HG03159 (cell line): ENCODE data around the gene TRIO.

Source experiments
- ATAC-seq: cut with Tn5 transposase; IDR thresholded peaks from one replicate; pipeline ENCODE4 v1.9.1; 2021; ENCODE audit warnings: mild to moderate bottlenecking, moderate library complexity; ENCODE audit not compliant: unreplicated experiment

Gene TRIO

DNA sequence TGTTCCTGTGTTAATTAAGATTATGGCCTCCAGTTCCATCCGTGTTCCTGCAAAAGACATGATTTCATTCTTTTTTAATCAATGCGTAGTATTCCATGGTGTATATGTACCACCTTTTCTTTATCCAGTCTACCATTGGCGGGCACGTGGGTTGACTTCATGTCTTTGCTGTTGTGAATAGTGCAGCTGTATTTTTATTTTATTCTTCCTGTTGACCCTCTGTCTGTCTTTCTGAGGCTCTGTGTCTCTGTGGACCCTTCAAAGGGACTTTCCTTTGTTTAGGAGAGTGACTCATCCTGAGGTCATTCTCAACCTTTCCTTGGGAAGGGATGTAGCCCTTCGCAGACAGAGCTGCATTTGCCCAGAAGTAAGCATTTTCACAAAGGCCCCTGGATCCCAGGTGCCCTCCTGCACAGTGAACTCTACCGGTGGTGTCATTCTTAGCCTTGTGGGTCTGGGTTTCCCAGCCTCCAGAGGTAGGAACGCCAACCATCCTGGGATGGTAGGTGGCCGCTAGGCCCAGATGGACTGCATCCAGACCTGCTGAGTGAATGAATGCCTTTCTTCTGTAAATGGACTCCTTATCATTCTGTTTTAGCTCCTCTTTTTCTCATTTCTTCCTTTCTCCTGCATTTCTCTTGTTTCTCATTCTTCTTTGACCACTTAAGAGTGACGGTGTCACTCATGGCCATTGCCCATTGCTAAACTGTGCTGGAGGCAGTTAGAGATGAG is 22.4 kb downstream of the TRIO start:
- ATAC-seq: no peak

- no peak for ATAC-seq
These were observed 23.3 kb downstream of the TRIO start for GRCh38 chr5:14166437-14166836.

GRCh38 chr5:14167211-14167845 is 24.2 kb downstream of the TRIO start:
- ATAC-seq: no peak

- ATAC-seq: peak; percentile 40
These were observed 25.1 kb downstream of the TRIO start for GRCh38 chr5:14168144-14168792.

- ATAC-seq: no peak
These were observed 25.7 kb downstream of the TRIO start for GRCh38 chr5:14168793-14169262.

DNA sequence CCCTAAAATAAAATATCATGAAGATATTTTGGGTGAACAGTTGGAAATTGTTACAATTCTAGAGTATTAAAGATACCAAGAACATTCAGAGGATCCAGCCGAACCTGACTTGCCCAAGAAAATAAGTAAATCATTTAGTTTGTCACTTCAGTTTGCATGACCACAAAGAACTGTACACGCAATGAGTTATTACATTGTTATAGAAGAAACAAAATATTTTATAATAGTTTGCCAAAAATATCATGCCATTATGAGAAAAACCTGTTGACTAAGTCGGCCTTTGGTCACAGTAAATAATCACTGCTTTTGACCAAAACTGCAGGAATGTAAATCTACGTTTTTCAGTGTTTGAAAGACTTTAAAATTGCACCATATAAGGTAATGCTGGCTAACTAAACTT is 27.9 kb downstream of the TRIO start:
- ATAC-seq: no peak

- peak; percentile 12 for ATAC-seq
These were observed 28.5 kb downstream of the TRIO start for GRCh38 chr5:14171621-14172020.

- peak; percentile 60 for ATAC-seq
These were observed 29.1 kb downstream of the TRIO start for GRCh38 chr5:14172149-14172795.

DNA sequence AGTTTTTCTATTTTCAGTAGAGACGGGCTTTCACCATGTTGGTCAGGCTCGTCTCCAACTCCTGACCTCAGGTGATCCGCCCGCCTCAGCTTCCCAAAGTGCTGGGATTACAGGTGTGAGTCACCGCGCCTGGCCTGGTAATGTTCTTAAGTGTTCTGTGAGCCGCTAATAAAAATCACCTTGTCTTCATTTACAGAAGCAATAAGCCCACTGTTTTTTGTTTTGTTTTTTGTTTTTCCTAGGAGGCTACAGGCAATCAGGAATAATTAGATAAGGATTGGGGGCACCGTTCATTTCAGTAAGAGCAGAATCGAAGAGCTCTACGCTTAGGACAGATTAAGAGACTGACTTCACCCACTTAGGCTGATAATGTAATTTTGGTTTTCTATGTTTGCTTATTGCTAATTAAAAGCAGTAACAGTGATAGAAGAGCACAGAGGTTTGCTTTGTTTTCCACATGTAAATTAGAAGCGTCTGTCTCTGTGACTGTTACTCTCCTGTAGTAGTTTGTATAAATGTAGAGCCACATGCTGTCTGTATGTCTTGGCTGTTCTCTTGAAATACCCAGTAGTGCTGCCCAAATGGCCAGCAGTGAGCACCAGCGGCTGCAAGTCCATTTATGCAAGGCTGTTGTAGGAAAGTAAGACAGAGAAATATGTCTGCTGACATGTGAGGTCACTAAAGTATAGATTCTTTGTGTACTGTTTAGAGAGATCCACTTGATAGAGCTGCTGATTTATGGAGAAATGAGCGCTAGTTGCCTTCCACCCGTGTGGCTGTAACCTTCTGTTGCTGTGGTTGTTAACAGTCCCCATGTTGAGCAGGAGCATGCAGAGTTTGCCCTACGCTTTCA is 30.5 kb downstream of the TRIO start:
- ATAC-seq: no peak

GRCh38 chr5:14174230-14174636 is 31.1 kb downstream of the TRIO start:
- no peak for ATAC-seq

GRCh38 chr5:14175381-14175780 is 32.2 kb downstream of the TRIO start:
- ATAC-seq: no peak

DNA sequence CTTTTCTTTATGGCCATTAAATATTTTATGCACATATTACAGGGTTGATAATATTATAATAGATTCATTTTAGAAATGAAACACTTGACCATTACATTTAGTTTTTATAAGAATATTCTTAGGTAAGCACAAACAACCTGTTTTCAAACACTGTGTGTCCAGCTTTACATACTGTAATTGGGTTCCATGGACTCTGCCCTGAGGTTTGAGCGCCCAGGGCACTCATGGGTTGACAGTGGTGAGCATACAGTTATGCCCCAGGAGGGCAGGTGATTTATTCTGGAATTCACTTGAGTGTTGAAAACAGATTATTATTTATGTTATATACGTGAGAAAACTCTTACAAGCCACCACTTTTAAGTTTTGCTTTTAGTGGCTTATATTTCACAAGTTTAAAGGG is 33.7 kb downstream of the TRIO start:
- ATAC-seq: no peak

GRCh38 chr5:14177634-14178033 is 34.5 kb downstream of the TRIO start:
- ATAC-seq: no peak

DNA sequence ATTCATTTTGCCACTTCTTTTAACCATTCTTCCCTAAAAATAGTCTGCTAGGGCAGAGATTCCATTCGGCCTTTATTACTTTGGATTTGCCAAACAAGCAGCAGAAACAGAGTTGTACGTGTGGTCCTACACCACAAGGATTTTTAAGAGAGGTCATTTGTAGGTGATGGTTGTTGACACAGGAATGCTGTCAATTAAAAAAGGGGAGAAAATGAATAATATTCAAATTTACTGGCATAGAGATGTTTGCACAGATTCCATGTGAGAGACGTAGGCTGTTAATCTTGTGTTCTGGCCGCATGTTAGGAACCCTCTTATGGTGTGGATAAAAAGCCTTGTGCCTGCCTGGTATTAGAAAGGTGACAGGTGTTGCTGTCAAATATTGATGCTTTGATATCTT is 34.9 kb downstream of the TRIO start:
- ATAC-seq: no peak

- no peak for ATAC-seq
These were observed 35.6 kb downstream of the TRIO start for GRCh38 chr5:14178671-14179211.

- no peak for ATAC-seq
These were observed 36.3 kb downstream of the TRIO start for GRCh38 chr5:14179446-14179845.

- ATAC-seq: no peak
These were observed 37.3 kb downstream of the TRIO start for GRCh38 chr5:14180437-14180836.

DNA sequence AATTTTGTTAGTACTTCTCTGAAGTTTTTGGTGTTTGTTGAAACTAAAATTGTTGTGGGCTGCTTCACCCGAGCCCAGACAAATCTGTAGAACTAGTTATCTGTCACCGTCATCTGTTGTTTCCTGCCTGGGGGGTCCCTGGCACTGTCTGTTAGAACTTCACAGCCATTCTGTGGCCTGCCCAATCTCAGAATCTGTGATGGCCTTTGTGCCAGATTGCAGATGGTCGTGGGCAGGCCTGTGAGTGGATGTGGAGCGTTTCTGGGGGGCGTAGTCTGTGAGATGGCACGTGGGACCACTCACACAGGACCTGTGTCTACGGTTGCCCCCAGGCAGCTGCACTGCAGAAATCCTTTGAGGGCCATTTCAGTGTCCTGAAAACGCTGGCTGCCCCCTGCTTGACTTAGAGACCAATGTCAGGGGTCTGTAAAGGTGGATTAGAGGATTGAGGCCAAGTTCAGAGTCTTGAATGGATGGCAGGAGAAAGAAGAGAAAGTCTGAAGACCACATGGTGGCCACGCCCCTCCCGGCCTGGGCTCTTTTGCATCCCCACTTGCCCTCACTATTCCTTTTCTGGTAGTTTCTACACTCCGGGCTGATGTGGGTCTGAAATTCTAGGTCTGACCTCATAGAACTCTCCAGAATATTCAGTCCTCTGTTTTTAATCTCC is 38.3 kb downstream of the TRIO start:
- ATAC-seq: no peak

DNA sequence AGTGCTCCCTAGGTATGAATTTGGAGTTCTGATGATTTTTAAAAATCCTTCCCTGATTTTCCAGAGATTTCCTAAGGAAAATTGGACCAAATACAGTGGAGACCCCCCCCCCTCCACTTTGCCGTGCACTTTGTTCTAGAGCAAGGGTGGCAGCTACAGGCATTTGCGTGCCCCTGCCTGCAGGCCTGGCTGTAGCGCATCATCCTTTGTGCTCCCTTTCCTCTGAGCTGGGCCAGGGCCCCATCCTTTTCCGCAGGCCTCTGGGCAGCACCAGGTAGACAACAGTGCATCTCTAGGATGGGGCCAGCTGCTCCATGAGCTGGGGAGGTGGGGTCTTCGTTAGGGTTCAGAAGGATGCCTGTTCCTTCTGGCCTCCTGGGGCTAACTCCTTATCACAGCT is 39.6 kb downstream of the TRIO start:
- no peak for ATAC-seq
